Upper lobe of left lung (tissue), 6 donors: ENCODE data around the gene AHSG. TPM values are rescaled to one million over a fixed set of nuclear protein-coding genes. Genes with fewer than 3 reads are reported as not detected.

Experiments used
- ATAC-seq, 2 donors: fragments of 200-7000 bp; cut with Tn5 transposase; one replicate each; pipeline ENCODE4 v1.9.1; 2022; ENCODE audit warnings: mild to moderate bottlenecking in 2 of 2, moderate library complexity in 2 of 2; ENCODE audit not compliant: low FRiP score in 2 of 2
- DNase-seq, 2 donors: peaks; one replicate each; pipeline ENCODE4 v3.0.0-alpha.2; 2019 to 2020
- H3K27ac ChIP-seq, 4 donors: fragments of 200-600 bp; sonication (generic); one replicate each; pipeline ENCODE4 v1.5.1; 2016 to 2019
- H3K27me3 ChIP-seq, 4 donors: fragments of 200-600 bp; sonication (generic); one replicate each; pipeline ENCODE4 v1.5.1; 2017 to 2019
- H3K36me3 ChIP-seq, 4 donors: fragments of 200-600 bp; sonication (generic); one replicate each; pipeline ENCODE4 v1.5.1; 2016 to 2019
- H3K4me1 ChIP-seq, 4 donors: fragments of 200-600 bp; sonication (generic); one replicate each; pipeline ENCODE4 v1.5.1; 2018 to 2019
- H3K4me3 ChIP-seq, 4 donors: fragments of 200-600 bp; sonication (generic); one replicate each; pipeline ENCODE4 v1.5.1; 2017 to 2019; ENCODE audit warnings: mild to moderate bottlenecking in 2 of 4, moderate library complexity in 1 of 4
- H3K9me3 ChIP-seq, 4 donors: fragments of 200-600 bp; sonication (generic); one replicate each; pipeline ENCODE4 v1.5.1; 2018 to 2019
- CTCF ChIP-seq, 6 experiments: fragments of 450-650 bp in 4 of 6; fragments of 200-600 bp in 2 of 6; sonication (generic) in 2 of 6; IDR thresholded peaks; one replicate each; pipeline ENCODE4 v1.5.1; 2016 to 2019; ENCODE audit warnings: antibody characterized with exemption in 6 of 6
- EP300 ChIP-seq, 4 donors: sonication (generic); formaldehyde crosslinking; IDR thresholded peaks; one replicate each; pipeline ENCODE4 v1.5.1; 2017; ENCODE audit warnings: antibody characterized with exemption in 4 of 4, control low read depth in 2 of 4
- POLR2A ChIP-seq, 4 donors: fragments of 450-650 bp; IDR thresholded peaks; one replicate each; pipeline ENCODE4 v1.5.1; 2016 to 2017; ENCODE audit warnings: antibody characterized with exemption in 4 of 4, mild to moderate bottlenecking in 2 of 4
- POLR2AphosphoS5 ChIP-seq, 2 donors: sonication (generic); formaldehyde crosslinking; IDR thresholded peaks; one replicate each; pipeline ENCODE4 v1.5.1; 2017; ENCODE audit warnings: antibody characterized with exemption in 2 of 2
- WGBS, 2 donors: methylation state at CpG; one replicate each; pipeline ENCODE4 v1.1.5; 2017 to 2018; 5-methylcytosine and 5-hydroxymethylcytosine counted together
- total RNA-seq, 6 donors: library from RNA; depleted of rRNA in 4 of 6; stranded (reverse); fragments of >200 nt in 4 of 6; gene quantifications; one replicate each; pipeline versions ENCODE4 v1.1.0 to v1.2.1, GENCODE V29; 2016 to 2021
- donor health status: DM: no; HTN: no; CAD: no; lungs with moderate emphysema.
- donor health status: DM: no; HTN: yes; CAD: no; lungs with severe emphysema.

The AHSG gene
- total RNA-seq, 6 donors from 2014 or later, result 1.1 to 1.5 TPM; not detected in 4

GRCh38 chr3:186605078-186605477 lies 7.8 kb upstream of the AHSG start:
- no peaks in the 10 kb centered on the region for H3K4me1 ChIP-seq
- ATAC-seq (no peak), DNase-seq (no peak)
- no peak for TF ChIP-seq CTCF (IDR thresholded peaks at IDR 0.05)
- no peak for TF ChIP-seq EP300 (IDR thresholded peaks at IDR 0.05)
- TF ChIP-seq POLR2AphosphoS5 (IDR thresholded peaks at IDR 0.05), result no peak
- TF ChIP-seq POLR2A (IDR thresholded peaks at IDR 0.05), result no peak
- H3K27me3 ChIP-seq, result no peaks in the 10 kb centered on the region
- no peak overlapping the region for H3K4me3 ChIP-seq
- H3K36me3 ChIP-seq, result no peaks in the 10 kb centered on the region
- H3K9me3 ChIP-seq, result no peaks in the 10 kb centered on the region
- H3K27ac ChIP-seq, result no peak overlapping the region

GRCh38 chr3:186605561-186606545 lies 7.0 kb upstream of the AHSG start:
- H3K4me3 ChIP-seq, result no peak overlapping the region
- 67 to 78% methylated on average over 4 to 5 of the region's 5 CpGs for WGBS, 2 donors
- no peaks in the 10 kb centered on the region for H3K36me3 ChIP-seq
- no peaks in the 10 kb centered on the region for H3K9me3 ChIP-seq
- H3K27me3 ChIP-seq, result no peaks in the 10 kb centered on the region
- DNase-seq (no peak), ATAC-seq (no peak)
- no peaks in the 10 kb centered on the region for H3K4me1 ChIP-seq
- H3K27ac ChIP-seq, result no peak overlapping the region
- no peak for TF ChIP-seq CTCF (IDR thresholded peaks at IDR 0.05)
- no peak for TF ChIP-seq POLR2AphosphoS5 (IDR thresholded peaks at IDR 0.05)
- no peak for TF ChIP-seq POLR2A (IDR thresholded peaks at IDR 0.05)
- TF ChIP-seq EP300 (IDR thresholded peaks at IDR 0.05), result no peak

GRCh38 chr3:186608624-186609215 lies 4.1 kb upstream of the AHSG start:
- TF ChIP-seq CTCF (IDR thresholded peaks at IDR 0.05) (no peak), POLR2AphosphoS5 (IDR thresholded peaks at IDR 0.05) (no peak), POLR2A (IDR thresholded peaks at IDR 0.05) (no peak), EP300 (IDR thresholded peaks at IDR 0.05) (no peak)
- no peaks in the 10 kb centered on the region for H3K4me1 ChIP-seq
- no peak overlapping the region for H3K4me3 ChIP-seq
- H3K36me3 ChIP-seq, result no peaks in the 10 kb centered on the region
- no peaks in the 10 kb centered on the region for H3K9me3 ChIP-seq
- 81 to 89% methylated on average over 2 of the region's 2 CpGs for WGBS, 2 donors
- DNase-seq, result no peak
- ATAC-seq, result no peak
- H3K27me3 ChIP-seq, result no peaks in the 10 kb centered on the region
- H3K27ac ChIP-seq, result no peak overlapping the region

GRCh38 chr3:186609247-186609868 lies 3.5 kb upstream of the AHSG start:
- no peak for TF ChIP-seq CTCF (IDR thresholded peaks at IDR 0.05)
- TF ChIP-seq POLR2AphosphoS5 (IDR thresholded peaks at IDR 0.05), result no peak
- TF ChIP-seq POLR2A (IDR thresholded peaks at IDR 0.05), result no peak
- no peak for TF ChIP-seq EP300 (IDR thresholded peaks at IDR 0.05)
- H3K36me3 ChIP-seq, result no peaks in the 10 kb centered on the region
- no peaks in the 10 kb centered on the region for H3K9me3 ChIP-seq
- H3K4me1 ChIP-seq, result no peaks in the 10 kb centered on the region
- no peak for ATAC-seq
- no peaks in the 10 kb centered on the region for H3K27me3 ChIP-seq
- H3K27ac ChIP-seq, result no peak overlapping the region
- H3K4me3 ChIP-seq, result no peak overlapping the region
- DNase-seq, result no peak
- whole genome bisulfite sequencing, 2 donors, result 90 to 93% methylated on average over 8 of the region's 8 CpGs
